Activated CD8-positive, alpha-beta T cell treated with anti-CD3 and anti-CD28 coated beads for 36 hours (primary cell): ENCODE measurements around the gene PREX1. TPM values are rescaled to one million over a fixed set of nuclear protein-coding genes. Genes with fewer than 3 reads are reported as not detected.

Experiments used
- ATAC-seq: fragments of 200-7000 bp; cut with Tn5 transposase; one replicate; pipeline ENCODE4 v1.10.0; 2021; ENCODE audit warnings: mild to moderate bottlenecking, moderate library complexity
- CTCF ChIA-PET: fragments of 350-600 bp; sonication (Branson Sonifier 250); formaldehyde crosslinking; loops from one replicate; lab custom pipeline; 2021; ENCODE audit warnings: antibody characterized with exemption; lab: Charles Lee
- POLR2A ChIA-PET: fragments of 350-600 bp; sonication (Branson Sonifier 250); formaldehyde crosslinking; loops from one replicate; lab custom pipeline; 2021; ENCODE audit warnings: antibody characterized with exemption; lab: Charles Lee
- DNase-seq: peaks from one replicate; pipeline ENCODE4 v3.0.0-alpha.2; 2020
- H3K27ac Mint-ChIP-seq: one replicate; pipeline ENCODE4 v1.8.0; 2021; ENCODE audit warnings: mild to moderate bottlenecking, mixed read lengths
- H3K27me3 Mint-ChIP-seq: one replicate; pipeline ENCODE4 v1.8.0; 2021; ENCODE audit warnings: mixed read lengths
- H3K36me3 Mint-ChIP-seq: one replicate; pipeline ENCODE4 v1.8.0; 2021; ENCODE audit warnings: low read depth, mixed read lengths
- H3K4me1 Mint-ChIP-seq: one replicate; pipeline ENCODE4 v1.8.0; 2021; ENCODE audit warnings: low read depth, mixed read lengths
- H3K4me3 Mint-ChIP-seq: one replicate; pipeline ENCODE4 v1.8.0; 2021; ENCODE audit warnings: mild to moderate bottlenecking, moderate library complexity, mixed read lengths
- H3K9me3 Mint-ChIP-seq: one replicate; pipeline ENCODE4 v1.8.0; 2021; ENCODE audit warnings: mixed read lengths
- CTCF ChIP-seq: fragments of 200-600 bp; IDR thresholded peaks from one replicate; pipeline ENCODE4 v1.8.0; 2022; ENCODE audit warnings: antibody characterized with exemption, mild to moderate bottlenecking
- intact Hi-C: fragments of 100-400 bp; cut with micrococcal nuclease; formaldehyde crosslinking; loops from one replicate; pipeline ENCODE4 v1.10.0; 2022
- total RNA-seq, 2 experiments: library from RNA; stranded (reverse); gene quantifications; one replicate each; pipeline ENCODE4 v1.2.3, GENCODE V29; 2021

PREX1 gene
- total RNA-seq, 2 experiments from 2014 or later = 79.7 to 80.5 TPM

- CTCF ChIA-PET = no interaction called here
- POLR2A ChIA-PET = no interaction called here
- TF ChIP-seq CTCF = no peak
- Mint-ChIP-seq H3K4me3 (no peak overlapping the region), H3K9me3 (no peaks in the 10 kb centered on the region), H3K4me1 (peaks cover 6% of the 10 kb centered on the region), H3K36me3 (no peaks in the 10 kb centered on the region), H3K27ac (no peak overlapping the region), H3K27me3 (no peaks in the 10 kb centered on the region)
- DNase-seq = no peak
- no peak for ATAC-seq
- intact Hi-C loops = no loop called here
Measured at GRCh38 chr20:48837014-48837413, 9.2 kb upstream of the PREX1 start.

- CTCF ChIA-PET = no interaction called here
- no peak for DNase-seq
Measured at GRCh38 chr20:48835390-48835789, 7.6 kb upstream of the PREX1 start.

GRCh38 chr20:48834278-48834677 lies 6.5 kb upstream of the PREX1 start:
- CTCF ChIA-PET = no interaction called here
- no peak for TF ChIP-seq CTCF
- ATAC-seq = no peak
- no peak overlapping the region for H3K4me3 Mint-ChIP-seq
- intact Hi-C loops = no loop called here
- no peaks in the 10 kb centered on the region for H3K36me3 Mint-ChIP-seq
- H3K27me3 Mint-ChIP-seq = no peaks in the 10 kb centered on the region
- DNase-seq = no peak
- no peaks in the 10 kb centered on the region for H3K9me3 Mint-ChIP-seq
- H3K4me1 Mint-ChIP-seq = peaks cover 12% of the 10 kb centered on the region
- POLR2A ChIA-PET = interaction anchor here (2.1 kb wide), 1 partner anchor 12 kb away, joined by 6 read pairs; no protein-coding TSS in a partner anchor
- H3K27ac Mint-ChIP-seq = no peak overlapping the region

More at GRCh38 chr20:48835390-48835789, 7.6 kb upstream of the PREX1 start:
- intact Hi-C loops = no loop called here
- ATAC-seq = no peak
- Mint-ChIP-seq H3K27ac (no peak overlapping the region), H3K27me3 (no peaks in the 10 kb centered on the region), H3K9me3 (no peaks in the 10 kb centered on the region), H3K4me3 (no peak overlapping the region), H3K36me3 (no peaks in the 10 kb centered on the region), H3K4me1 (peaks cover 12% of the 10 kb centered on the region)
- no peak for TF ChIP-seq CTCF
- POLR2A ChIA-PET = interaction anchor here (2.1 kb wide), 1 partner anchor 11 kb away, joined by 6 read pairs; no protein-coding TSS in a partner anchor

- DNase-seq = no peak
- intact Hi-C loops = no loop called here
- H3K36me3 Mint-ChIP-seq = no peaks in the 10 kb centered on the region
- no peaks in the 10 kb centered on the region for H3K27me3 Mint-ChIP-seq
- H3K9me3 Mint-ChIP-seq = no peaks in the 10 kb centered on the region
- no peak for ATAC-seq
- ChIA-PET CTCF (interaction anchor here (0.7 to 1.6 kb wide), 6 partner anchors 9 to 212 kb away, joined by 3 to 7 read pairs (median 3); no protein-coding TSS in a partner anchor), POLR2A (interaction anchor here (1.1 kb wide), 1 partner anchor 9 kb away, joined by 4 read pairs; no protein-coding TSS in a partner anchor)
- no peak overlapping the region for H3K27ac Mint-ChIP-seq
- TF ChIP-seq CTCF = no peak
- H3K4me1 Mint-ChIP-seq = peaks cover 14% of the 10 kb centered on the region
- no peak overlapping the region for H3K4me3 Mint-ChIP-seq
Measured at GRCh38 chr20:48832405-48832730, 4.6 kb upstream of the PREX1 start.

GRCh38 chr20:48831718-48832404 lies 4.1 kb upstream of the PREX1 start:
- no peak for TF ChIP-seq CTCF
- ATAC-seq = no peak
- H3K27ac Mint-ChIP-seq = no peak overlapping the region
- CTCF ChIA-PET = interaction anchor here (1.0 to 1.7 kb wide), 6 partner anchors 10 to 211 kb away, joined by 3 to 7 read pairs (median 4); no protein-coding TSS in a partner anchor
- intact Hi-C loops = no loop called here
- no peak overlapping the region for H3K4me3 Mint-ChIP-seq
- no peaks in the 10 kb centered on the region for H3K27me3 Mint-ChIP-seq
- no peak for DNase-seq
- POLR2A ChIA-PET = interaction anchor here (1.1 to 1.3 kb wide), 2 partner anchors 10 to 77 kb away, joined by 4 read pairs; no protein-coding TSS in a partner anchor
- H3K4me1 Mint-ChIP-seq = peaks cover 12% of the 10 kb centered on the region
- H3K36me3 Mint-ChIP-seq = peaks cover 1% of the 10 kb centered on the region
- no peaks in the 10 kb centered on the region for H3K9me3 Mint-ChIP-seq
